CD14-positive monocyte (primary cell): ENCODE results near the gene DBX1. TPM values are rescaled to one million over a fixed set of nuclear protein-coding genes. Genes with fewer than 3 reads are reported as not detected.

Experiments
- DNase-seq, 3 donors: peaks; one replicate each; pipeline ENCODE4 v3.0.0-alpha.2; 2011 to 2022
- H2AFZ ChIP-seq: 2 replicates; pipeline ENCODE4 v1.6.0; 2012; ENCODE audit warnings: mild to moderate bottlenecking, low read depth, low read length, inconsistent platforms; ENCODE audit not compliant: insufficient read depth, poor library complexity, severe bottlenecking
- H3K27ac ChIP-seq, 2 donors: 1 replicate in 1 of 2; 2 replicates in 1 of 2; pipeline ENCODE4 v1.5.1; 2012 to 2013; ENCODE audit warnings: low read length in 2 of 2, control low read depth in 1 of 2, inconsistent platforms in 1 of 2, low read depth in 1 of 2, mild to moderate bottlenecking in 1 of 2
- H3K27me3 ChIP-seq, 2 donors: one replicate each; pipeline versions ENCODE4 v1.6.0 to v1.6.1; 2011 to 2013; ENCODE audit warnings: low read length in 2 of 2; ENCODE audit not compliant: control insufficient read depth in 2 of 2, insufficient read depth in 2 of 2
- H3K36me3 ChIP-seq, 2 donors: replicated peaks in 1 of 2; 1 replicate in 1 of 2; 2 replicates in 1 of 2; pipeline versions ENCODE4 v1.5.1 to v1.6.1; 2012 to 2013; ENCODE audit warnings: low read length in 2 of 2, control low read depth in 1 of 2, inconsistent platforms in 1 of 2, mild to moderate bottlenecking in 1 of 2; ENCODE audit not compliant: insufficient read depth in 2 of 2, control insufficient read depth in 1 of 2
- H3K4me1 ChIP-seq, 2 donors: 1 replicate in 1 of 2; 2 replicates in 1 of 2; pipeline versions ENCODE4 v1.5.1 to v1.6.1; 2012 to 2013; ENCODE audit warnings: low read length in 2 of 2, control low read depth in 1 of 2, inconsistent platforms in 1 of 2, mild to moderate bottlenecking in 1 of 2, moderate library complexity in 1 of 2; ENCODE audit not compliant: insufficient read depth in 2 of 2, control insufficient read depth in 1 of 2
- H3K4me2 ChIP-seq: replicated peaks from 2 replicates; pipeline ENCODE3; 2012; ENCODE audit warnings: low read length, moderate library complexity, mild to moderate bottlenecking; ENCODE audit not compliant: poor library complexity, severe bottlenecking; ENCODE audit errors: extremely low read depth
- H3K4me3 ChIP-seq, 3 experiments: fragments of 200-600 bp in 1 of 3; sonication (generic) in 1 of 3; replicated peaks in 1 of 3; 1 replicate in 2 of 3; 2 replicates in 1 of 3; pipeline ENCODE4 v1.5.1; 2011 to 2013; ENCODE audit warnings: low read length in 3 of 3, mild to moderate bottlenecking in 3 of 3, control low read depth in 2 of 3, low read depth in 2 of 3, inconsistent platforms in 1 of 3, moderate library complexity in 1 of 3
- H3K79me2 ChIP-seq: 2 replicates; pipeline ENCODE4 v1.6.0; 2012; ENCODE audit warnings: mild to moderate bottlenecking, control low read depth, inconsistent platforms, low read length, moderate library complexity; ENCODE audit not compliant: insufficient read depth
- H3K9ac ChIP-seq: 2 replicates; pipeline ENCODE4 v1.6.0; 2017; ENCODE audit warnings: low read length, mild to moderate bottlenecking; ENCODE audit not compliant: insufficient read depth, poor library complexity, severe bottlenecking
- H3K9me3 ChIP-seq, 2 donors: replicated peaks in 1 of 2; 1 replicate in 1 of 2; 2 replicates in 1 of 2; pipeline versions ENCODE4 v1.5.1 to v1.6.1; 2012 to 2013; ENCODE audit warnings: low read length in 2 of 2, control low read depth in 1 of 2; ENCODE audit not compliant: control insufficient read depth in 1 of 2, insufficient read depth in 1 of 2
- H4K20me1 ChIP-seq: 2 replicates; pipeline ENCODE4 v1.6.0; 2012; ENCODE audit warnings: mild to moderate bottlenecking, low read length, control low read depth, moderate library complexity; ENCODE audit not compliant: insufficient read depth
- H3K27ac Mint-ChIP-seq, 7 donors: one replicate each; pipeline ENCODE4 v1.8.0; 2020; ENCODE audit warnings: mild to moderate bottlenecking in 7 of 7, mixed read lengths in 7 of 7, moderate library complexity in 6 of 7, inconsistent platforms in 2 of 7
- H3K27me3 Mint-ChIP-seq, 3 donors: one replicate each; pipeline ENCODE4 v1.8.0; 2021 to 2022; ENCODE audit warnings: low read depth in 3 of 3, mild to moderate bottlenecking in 3 of 3, mixed read lengths in 3 of 3, moderate library complexity in 3 of 3, inconsistent platforms in 1 of 3
- H3K36me3 Mint-ChIP-seq, 2 donors: one replicate each; pipeline ENCODE4 v1.8.0; 2020; ENCODE audit warnings: mixed read lengths in 2 of 2, inconsistent platforms in 1 of 2, mild to moderate bottlenecking in 1 of 2
- H3K4me1 Mint-ChIP-seq: one replicate; pipeline ENCODE4 v1.8.0; 2020; ENCODE audit warnings: mild to moderate bottlenecking, mixed read lengths
- H3K4me3 Mint-ChIP-seq, 2 donors: one replicate each; pipeline ENCODE4 v1.8.0; 2020; ENCODE audit warnings: mild to moderate bottlenecking in 2 of 2, mixed read lengths in 2 of 2, moderate library complexity in 1 of 2
- H3K9me3 Mint-ChIP-seq, 7 donors: one replicate each; pipeline ENCODE4 v1.8.0; 2020 to 2022; ENCODE audit warnings: mixed read lengths in 7 of 7, mild to moderate bottlenecking in 6 of 7, moderate library complexity in 6 of 7, inconsistent platforms in 2 of 7
- WGBS: methylation state at CpG from one replicate; pipeline ENCODE4 v1.1.5; 2013; ENCODE audit warnings: missing lambda C conversion rate; ENCODE audit not compliant: insufficient coverage; 5-methylcytosine and 5-hydroxymethylcytosine counted together
- intact Hi-C, 2 donors: fragments of 100-400 bp; cut with micrococcal nuclease; formaldehyde crosslinking; loops; one replicate each; pipeline versions ENCODE4 v1.15.0 to v1.15.1; 2023
- polyA plus RNA-seq, 3 donors: library from polyadenylated mRNA; depleted of rRNA in 1 of 3; unstranded in 2 of 3; stranded (reverse) in 1 of 3; fragments of 300-500 nt in 2 of 3; fragments of >200 nt in 1 of 3; fragmentation: Illumina TruSeq in 2 of 3; gene quantifications; 1 replicate in 2 of 3; 2 replicates in 1 of 3; pipeline ENCODE4 v1.2.3, GENCODE V29; 2012 to 2021
- TF ChIP-seq, protein P1 (sequence below): fragments of 200-600 bp; IDR thresholded peaks from one replicate; pipeline ENCODE4 v1.8.0; 2022; ENCODE audit warnings: antibody characterized with exemption, mild to moderate bottlenecking

The DBX1 gene
- polyA plus RNA-seq, 3 donors, result not detected

DNA sequence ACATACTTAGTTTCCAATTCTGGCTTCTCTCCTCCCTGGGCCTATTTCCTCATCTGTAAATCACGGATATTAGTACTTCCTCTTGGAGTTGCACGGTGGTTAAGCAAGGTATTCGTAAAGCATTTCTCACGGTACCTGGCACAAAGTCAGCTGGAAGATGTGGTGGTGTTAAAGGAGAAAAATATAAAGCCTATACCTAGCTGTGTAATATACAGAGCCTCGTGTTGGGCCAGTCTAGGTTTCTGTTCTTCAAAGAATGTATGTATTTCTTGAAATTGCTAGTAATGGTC is 47.2 kb downstream of the DBX1 start:
- intact Hi-C loops, result no loop called here
- no peaks in the 10 kb centered on the region for H3K9me3 ChIP-seq
- no peak overlapping the region for H2AFZ ChIP-seq

DNA sequence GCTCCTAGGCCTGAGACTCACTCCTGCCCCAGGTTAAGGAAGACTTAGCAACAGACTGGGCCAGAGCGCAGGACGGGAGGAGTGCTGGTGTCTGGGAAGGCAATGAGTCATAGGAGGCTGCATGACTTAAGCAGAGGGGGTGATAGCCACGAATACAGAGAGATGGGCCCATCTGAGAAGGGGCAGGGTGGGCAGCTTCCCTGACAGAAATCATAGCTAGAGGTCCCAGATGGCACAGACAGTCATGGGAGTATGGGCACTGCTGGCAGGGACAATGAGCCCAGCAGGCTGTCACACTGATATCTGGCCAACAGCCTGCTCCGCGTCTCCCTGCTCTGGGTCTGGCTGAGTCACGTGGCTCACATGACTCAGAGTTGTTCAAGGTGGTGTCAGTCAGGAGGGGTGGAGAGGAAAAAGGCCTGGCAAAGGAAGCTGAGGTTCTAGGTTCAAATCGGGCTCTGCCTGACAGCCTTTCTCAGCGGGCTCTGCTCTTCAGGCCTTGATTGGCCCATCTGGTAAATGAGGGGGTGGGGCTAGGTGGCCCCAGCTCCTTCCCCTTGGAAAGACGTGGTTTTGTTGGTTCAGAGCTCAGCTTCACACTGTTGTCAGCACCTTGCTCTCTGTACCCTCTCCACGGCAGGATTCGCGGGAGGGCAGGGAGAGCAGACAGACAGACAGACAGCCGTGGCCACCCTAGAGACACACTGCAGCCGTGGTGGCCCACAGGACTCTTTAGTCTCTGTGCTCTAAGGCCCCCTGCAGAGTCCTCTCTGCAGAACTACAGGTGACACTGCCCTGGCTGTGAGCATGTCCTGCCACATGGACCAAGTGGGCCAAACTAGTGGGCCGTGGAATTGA is 47.8 kb downstream of the DBX1 start:
- Histone ChIP-seq H3K4me1 (peaks cover 0 to 6% of the 10 kb centered on the region in 2 donors), H3K79me2 (no peaks in the 10 kb centered on the region), H3K36me3 (no peaks in the 10 kb centered on the region), H3K4me2 (no peak overlapping the region), H3K9me3 (no peaks in the 10 kb centered on the region), H3K27ac (no peak overlapping the region), H3K4me3 (no peak overlapping the region), H2AFZ (peak overlapping the region; percentile 41), H3K9ac (no peak overlapping the region), H4K20me1 (no peaks in the 10 kb centered on the region), H3K27me3 (no peaks in the 10 kb centered on the region)
- peak; percentile 13 to 63 (median 32) for DNase-seq
- TF ChIP-seq, protein P1, sequence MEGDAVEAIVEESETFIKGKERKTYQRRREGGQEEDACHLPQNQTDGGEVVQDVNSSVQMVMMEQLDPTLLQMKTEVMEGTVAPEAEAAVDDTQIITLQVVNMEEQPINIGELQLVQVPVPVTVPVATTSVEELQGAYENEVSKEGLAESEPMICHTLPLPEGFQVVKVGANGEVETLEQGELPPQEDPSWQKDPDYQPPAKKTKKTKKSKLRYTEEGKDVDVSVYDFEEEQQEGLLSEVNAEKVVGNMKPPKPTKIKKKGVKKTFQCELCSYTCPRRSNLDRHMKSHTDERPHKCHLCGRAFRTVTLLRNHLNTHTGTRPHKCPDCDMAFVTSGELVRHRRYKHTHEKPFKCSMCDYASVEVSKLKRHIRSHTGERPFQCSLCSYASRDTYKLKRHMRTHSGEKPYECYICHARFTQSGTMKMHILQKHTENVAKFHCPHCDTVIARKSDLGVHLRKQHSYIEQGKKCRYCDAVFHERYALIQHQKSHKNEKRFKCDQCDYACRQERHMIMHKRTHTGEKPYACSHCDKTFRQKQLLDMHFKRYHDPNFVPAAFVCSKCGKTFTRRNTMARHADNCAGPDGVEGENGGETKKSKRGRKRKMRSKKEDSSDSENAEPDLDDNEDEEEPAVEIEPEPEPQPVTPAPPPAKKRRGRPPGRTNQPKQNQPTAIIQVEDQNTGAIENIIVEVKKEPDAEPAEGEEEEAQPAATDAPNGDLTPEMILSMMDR, result no peak
- no peaks in the 10 kb centered on the region for H3K9me3 Mint-ChIP-seq
- peaks cover 3 to 7% (median 4%) of the 10 kb centered on the region in 3 donors for H3K27me3 Mint-ChIP-seq
- intact Hi-C loops, result no loop called here
- H3K27ac Mint-ChIP-seq, result peak overlapping the region in 2 of 7 donors; percentile 2 to 45
- H3K36me3 Mint-ChIP-seq, result no peaks in the 10 kb centered on the region
- peak overlapping the region; percentile 20 to 68 for H3K4me3 Mint-ChIP-seq
- peaks cover 13% of the 10 kb centered on the region for H3K4me1 Mint-ChIP-seq
- 46% methylated on average over 15 of the region's 15 CpGs for WGBS

More for the DNA sequence above, 47.2 kb downstream of the DBX1 start:
- TF ChIP-seq, protein P1, result no peak
- Histone ChIP-seq H3K4me3 (no peak overlapping the region), H3K4me2 (no peak overlapping the region), H3K27ac (no peak overlapping the region), H4K20me1 (no peaks in the 10 kb centered on the region), H3K4me1 (peaks cover 0 to 6% of the 10 kb centered on the region in 2 donors), H3K27me3 (no peaks in the 10 kb centered on the region), H3K79me2 (no peaks in the 10 kb centered on the region), H3K9ac (no peak overlapping the region), H3K36me3 (no peaks in the 10 kb centered on the region)
- peaks cover 13% of the 10 kb centered on the region for H3K4me1 Mint-ChIP-seq
- H3K27ac Mint-ChIP-seq, result no peak overlapping the region
- no peaks in the 10 kb centered on the region for H3K9me3 Mint-ChIP-seq
- peak in 2 of 3 donors; percentile 2 to 33 for DNase-seq
- H3K4me3 Mint-ChIP-seq, result no peak overlapping the region
- 0% methylated on average over 2 of the region's 5 CpGs for WGBS
- H3K36me3 Mint-ChIP-seq, result no peaks in the 10 kb centered on the region
- H3K27me3 Mint-ChIP-seq, result peaks cover 3 to 5% (median 4%) of the 10 kb centered on the region in 3 donors
